Measurements from ENCODE around the gene FOXL1. TPM values are rescaled to one million over a fixed set of nuclear protein-coding genes. Genes with fewer than 3 reads are reported as not detected.

FOXL1 gene
- polyA plus RNA-seq, 1 experiment: 41.1 TPM

- Histone ChIP-seq H3K27me3 (ENCODE audit: control insufficient read depth, insufficient read depth, low read length) (no peaks in the 10 kb centered on the region), H3K9me3 (ENCODE audit: control insufficient read depth, insufficient read depth, low read length) (peaks cover 4% of the 10 kb centered on the region; the same call in 1 of the 2 replicates), H3K4me3 (ENCODE audit: low read depth, low read length) (no peak overlapping the region), H3K27ac (ENCODE audit: low read depth, low read length) (no peak overlapping the region)
- ChIA-PET POLR2A (no interaction called here), CTCF (no interaction called here)
- no peak for TF ChIP-seq CTCF (IDR thresholded peaks at IDR 0.05; ENCODE audit: low read depth, low read length)
- no peak for DNase-seq (ENCODE audit: low read depth, low spot score)
Measured at GRCh38 chr16:86595983-86596605, 17.7 kb downstream of the FOXL1 start.

- Histone ChIP-seq H3K27me3 (ENCODE audit: control insufficient read depth, insufficient read depth, low read length) (no peaks in the 10 kb centered on the region), H3K9me3 (ENCODE audit: control insufficient read depth, insufficient read depth, low read length) (peaks cover 4% of the 10 kb centered on the region; the same call in 1 of the 2 replicates), H3K4me3 (ENCODE audit: low read depth, low read length) (no peak overlapping the region), H3K27ac (ENCODE audit: low read depth, low read length) (no peak overlapping the region)
- ChIA-PET CTCF (no interaction called here), POLR2A (no interaction called here)
- no peak for TF ChIP-seq CTCF (IDR thresholded peaks at IDR 0.05; ENCODE audit: low read depth, low read length)
- no peak for DNase-seq (ENCODE audit: low read depth, low spot score)
Measured at GRCh38 chr16:86597126-86597879, 19.0 kb downstream of the FOXL1 start.

GRCh38 chr16:86597880-86598606, 19.7 kb downstream of the FOXL1 start:
- no peak for DNase-seq (ENCODE audit: low read depth, low spot score)
- Histone ChIP-seq H3K9me3 (ENCODE audit: control insufficient read depth, insufficient read depth, low read length) (peaks cover 4% of the 10 kb centered on the region; the same call in 1 of the 2 replicates), H3K4me3 (ENCODE audit: low read depth, low read length) (no peak overlapping the region), H3K27me3 (ENCODE audit: control insufficient read depth, insufficient read depth, low read length) (no peaks in the 10 kb centered on the region), H3K27ac (ENCODE audit: low read depth, low read length) (no peak overlapping the region)
- CTCF ChIA-PET: no interaction called here
- no peak for TF ChIP-seq CTCF (IDR thresholded peaks at IDR 0.05; ENCODE audit: low read depth, low read length)
- POLR2A ChIA-PET: no interaction called here

DNA sequence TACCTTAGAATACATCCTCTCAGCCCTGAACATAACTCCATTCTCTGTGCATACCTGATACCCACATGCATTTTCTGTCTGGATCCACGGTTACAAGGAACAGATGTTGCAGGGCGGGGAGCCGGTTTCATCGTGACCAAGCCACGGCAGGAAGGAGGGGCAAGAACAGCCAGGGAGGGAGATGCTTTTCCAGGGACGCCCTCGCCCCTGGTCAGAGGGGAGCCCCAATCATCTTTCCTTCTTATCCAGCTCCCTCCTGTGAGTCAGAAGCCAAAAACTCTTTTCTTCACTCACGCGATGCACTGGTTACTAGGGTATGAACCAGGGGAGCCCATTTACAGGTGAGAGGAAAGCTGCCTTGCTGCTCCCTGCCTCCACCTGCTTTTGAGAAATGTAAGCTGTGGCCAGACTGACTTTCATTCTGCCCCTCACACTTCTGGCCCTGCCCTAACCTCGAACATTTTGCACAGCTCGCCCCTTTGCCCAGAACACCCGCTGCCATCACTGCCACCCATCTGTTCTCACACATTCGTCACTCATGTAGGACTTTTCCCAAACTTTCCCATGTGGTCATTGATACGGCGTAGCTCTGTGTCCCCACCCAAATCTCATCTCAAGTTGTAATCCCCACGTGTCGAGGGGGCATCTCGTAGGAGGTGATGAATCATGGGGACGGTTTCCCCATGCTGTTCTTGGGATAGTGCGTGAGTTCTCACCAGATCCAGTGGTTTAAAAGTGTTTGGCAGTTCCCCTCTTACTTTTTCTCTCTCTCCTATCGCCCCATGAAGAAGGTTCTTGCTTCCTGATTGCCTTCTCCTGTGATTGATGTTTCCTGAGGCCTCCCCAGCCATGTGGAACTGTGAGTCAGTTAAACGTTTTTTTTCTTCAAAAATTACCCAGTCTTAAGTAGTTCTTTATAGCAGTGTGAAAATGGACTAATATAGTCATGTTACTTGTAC, 20.5 kb downstream of the FOXL1 start:
- no peak for TF ChIP-seq CTCF (IDR thresholded peaks at IDR 0.05; ENCODE audit: low read depth, low read length)
- Histone ChIP-seq H3K9me3 (ENCODE audit: control insufficient read depth, insufficient read depth, low read length) (peaks cover 4% of the 10 kb centered on the region; the same call in 1 of the 2 replicates), H3K4me3 (ENCODE audit: low read depth, low read length) (no peak overlapping the region), H3K27me3 (ENCODE audit: control insufficient read depth, insufficient read depth, low read length) (no peaks in the 10 kb centered on the region), H3K27ac (ENCODE audit: low read depth, low read length) (no peak overlapping the region)
- ChIA-PET CTCF (no interaction called here), POLR2A (no interaction called here)
- no peak for DNase-seq (ENCODE audit: low read depth, low spot score)
